Measurements from ENCODE around the gene C8B. TPM values are rescaled to one million over a fixed set of nuclear protein-coding genes. Genes with fewer than 3 reads are reported as not detected.

Gene C8B
- total and polyA plus RNA-seq, 2 of the 13 experiments (the other 11 are each of a cell fraction or from before 2014, with no cell fraction given), result 8.4 to 11.3 TPM

DNA sequence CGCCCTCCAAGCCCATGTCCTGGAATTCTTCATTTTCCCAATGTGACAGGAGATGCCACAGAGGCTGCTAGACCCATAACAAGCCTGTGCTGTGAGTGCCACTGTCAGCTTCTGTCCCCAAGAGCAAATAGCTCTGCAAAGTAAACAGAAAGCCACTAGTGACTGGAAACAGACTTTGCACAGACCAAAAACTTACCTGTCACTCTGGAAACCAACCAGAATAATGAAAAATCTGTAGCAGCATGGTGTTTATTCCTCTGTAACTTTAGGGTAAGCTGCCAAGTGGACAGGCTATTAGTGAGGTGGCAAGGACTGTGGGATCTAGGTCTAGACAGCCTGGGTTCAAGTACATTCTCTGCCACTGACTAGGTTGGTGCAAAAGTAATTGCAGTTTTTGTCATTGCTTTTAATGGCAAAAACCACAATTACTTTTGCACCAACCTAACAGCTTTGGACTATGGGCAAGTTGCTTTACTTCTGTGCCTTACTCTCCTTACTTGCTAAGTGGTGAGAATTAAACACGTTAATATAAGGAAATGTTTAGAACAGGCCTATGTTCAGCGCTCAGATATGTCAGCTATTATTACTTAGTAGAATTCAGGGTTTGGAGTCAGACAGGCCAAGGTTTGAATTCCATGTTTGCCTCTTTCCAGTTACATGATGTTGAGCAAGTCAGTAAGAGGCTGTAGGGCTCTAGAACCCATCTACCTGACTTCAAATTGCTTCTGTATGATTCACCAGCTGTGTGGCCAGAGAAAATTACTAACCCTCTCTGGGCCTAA lies at the start of gene C8B (continued):
- TF ChIP-seq, protein P1, sequence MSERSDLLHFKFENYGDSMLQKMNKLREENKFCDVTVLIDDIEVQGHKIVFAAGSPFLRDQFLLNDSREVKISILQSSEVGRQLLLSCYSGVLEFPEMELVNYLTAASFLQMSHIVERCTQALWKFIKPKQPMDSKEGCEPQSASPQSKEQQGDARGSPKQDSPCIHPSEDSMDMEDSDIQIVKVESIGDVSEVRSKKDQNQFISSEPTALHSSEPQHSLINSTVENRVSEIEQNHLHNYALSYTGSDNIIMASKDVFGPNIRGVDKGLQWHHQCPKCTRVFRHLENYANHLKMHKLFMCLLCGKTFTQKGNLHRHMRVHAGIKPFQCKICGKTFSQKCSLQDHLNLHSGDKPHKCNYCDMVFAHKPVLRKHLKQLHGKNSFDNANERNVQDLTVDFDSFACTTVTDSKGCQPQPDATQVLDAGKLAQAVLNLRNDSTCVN (CRISPR knock-in tag; IDR thresholded peaks at IDR 0.05; ENCODE audit: borderline replicate concordance), result peak; percentile 66
- TF ChIP-seq CENPX (CRISPR knock-in tag; IDR thresholded peaks at IDR 0.05), result no peak
- TF ChIP-seq, protein P2, sequence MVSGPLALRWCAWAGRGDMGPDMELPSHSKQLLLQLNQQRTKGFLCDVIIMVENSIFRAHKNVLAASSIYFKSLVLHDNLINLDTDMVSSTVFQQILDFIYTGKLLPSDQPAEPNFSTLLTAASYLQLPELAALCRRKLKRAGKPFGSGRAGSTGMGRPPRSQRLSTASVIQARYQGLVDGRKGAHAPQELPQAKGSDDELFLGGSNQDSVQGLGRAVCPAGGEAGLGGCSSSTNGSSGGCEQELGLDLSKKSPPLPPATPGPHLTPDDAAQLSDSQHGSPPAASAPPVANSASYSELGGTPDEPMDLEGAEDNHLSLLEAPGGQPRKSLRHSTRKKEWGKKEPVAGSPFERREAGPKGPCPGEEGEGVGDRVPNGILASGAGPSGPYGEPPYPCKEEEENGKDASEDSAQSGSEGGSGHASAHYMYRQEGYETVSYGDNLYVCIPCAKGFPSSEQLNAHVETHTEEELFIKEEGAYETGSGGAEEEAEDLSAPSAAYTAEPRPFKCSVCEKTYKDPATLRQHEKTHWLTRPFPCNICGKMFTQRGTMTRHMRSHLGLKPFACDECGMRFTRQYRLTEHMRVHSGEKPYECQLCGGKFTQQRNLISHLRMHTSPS (CRISPR knock-in tag; IDR thresholded peaks at IDR 0.05; ENCODE audit: low read depth), result peak; percentile 62
- peak; percentile 40; the same call in 1 of the 2 replicates for TF ChIP-seq ERF (CRISPR knock-in tag; IDR thresholded peaks at IDR 0.05)
- no peak for TF ChIP-seq ARNT (IDR thresholded peaks at IDR 0.05)
- peak; percentile 79 for TF ChIP-seq FOSL2 (CRISPR knock-in tag; IDR thresholded peaks at IDR 0.05)
- TF ChIP-seq STAG1 (CRISPR knock-in tag; IDR thresholded peaks at IDR 0.05), result peak; percentile 27
- no peak for TF ChIP-seq ZNF367 (CRISPR knock-in tag; IDR thresholded peaks at IDR 0.05; ENCODE audit: borderline replicate concordance)
- TF ChIP-seq, protein P3, sequence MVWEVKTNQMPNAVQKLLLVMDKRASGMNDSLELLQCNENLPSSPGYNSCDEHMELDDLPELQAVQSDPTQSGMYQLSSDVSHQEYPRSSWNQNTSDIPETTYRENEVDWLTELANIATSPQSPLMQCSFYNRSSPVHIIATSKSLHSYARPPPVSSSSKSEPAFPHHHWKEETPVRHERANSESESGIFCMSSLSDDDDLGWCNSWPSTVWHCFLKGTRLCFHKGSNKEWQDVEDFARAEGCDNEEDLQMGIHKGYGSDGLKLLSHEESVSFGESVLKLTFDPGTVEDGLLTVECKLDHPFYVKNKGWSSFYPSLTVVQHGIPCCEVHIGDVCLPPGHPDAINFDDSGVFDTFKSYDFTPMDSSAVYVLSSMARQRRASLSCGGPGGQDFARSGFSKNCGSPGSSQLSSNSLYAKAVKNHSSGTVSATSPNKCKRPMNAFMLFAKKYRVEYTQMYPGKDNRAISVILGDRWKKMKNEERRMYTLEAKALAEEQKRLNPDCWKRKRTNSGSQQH (CRISPR knock-in tag; IDR thresholded peaks at IDR 0.05; ENCODE audit: low read depth), result no peak
- peak; percentile 71; the same call in 1 of the 2 replicates for TF ChIP-seq ZNF792 (CRISPR knock-in tag; IDR thresholded peaks at IDR 0.05)
- TF ChIP-seq KLF6 (CRISPR knock-in tag; IDR thresholded peaks at IDR 0.05), result no peak
- no peak for TF ChIP-seq ZBTB1 (CRISPR knock-in tag; IDR thresholded peaks at IDR 0.05; ENCODE audit: borderline replicate concordance)
- TF ChIP-seq, protein P4, sequence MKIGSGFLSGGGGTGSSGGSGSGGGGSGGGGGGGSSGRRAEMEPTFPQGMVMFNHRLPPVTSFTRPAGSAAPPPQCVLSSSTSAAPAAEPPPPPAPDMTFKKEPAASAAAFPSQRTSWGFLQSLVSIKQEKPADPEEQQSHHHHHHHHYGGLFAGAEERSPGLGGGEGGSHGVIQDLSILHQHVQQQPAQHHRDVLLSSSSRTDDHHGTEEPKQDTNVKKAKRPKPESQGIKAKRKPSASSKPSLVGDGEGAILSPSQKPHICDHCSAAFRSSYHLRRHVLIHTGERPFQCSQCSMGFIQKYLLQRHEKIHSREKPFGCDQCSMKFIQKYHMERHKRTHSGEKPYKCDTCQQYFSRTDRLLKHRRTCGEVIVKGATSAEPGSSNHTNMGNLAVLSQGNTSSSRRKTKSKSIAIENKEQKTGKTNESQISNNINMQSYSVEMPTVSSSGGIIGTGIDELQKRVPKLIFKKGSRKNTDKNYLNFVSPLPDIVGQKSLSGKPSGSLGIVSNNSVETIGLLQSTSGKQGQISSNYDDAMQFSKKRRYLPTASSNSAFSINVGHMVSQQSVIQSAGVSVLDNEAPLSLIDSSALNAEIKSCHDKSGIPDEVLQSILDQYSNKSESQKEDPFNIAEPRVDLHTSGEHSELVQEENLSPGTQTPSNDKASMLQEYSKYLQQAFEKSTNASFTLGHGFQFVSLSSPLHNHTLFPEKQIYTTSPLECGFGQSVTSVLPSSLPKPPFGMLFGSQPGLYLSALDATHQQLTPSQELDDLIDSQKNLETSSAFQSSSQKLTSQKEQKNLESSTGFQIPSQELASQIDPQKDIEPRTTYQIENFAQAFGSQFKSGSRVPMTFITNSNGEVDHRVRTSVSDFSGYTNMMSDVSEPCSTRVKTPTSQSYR (CRISPR knock-in tag; IDR thresholded peaks at IDR 0.05; ENCODE audit: borderline replicate concordance), result 0 out of 2 replicates have a peak, but pooled peaks have one; percentile 20
- peak; percentile 11; the same call in 1 of the 2 replicates for TF ChIP-seq SMC3 (IDR thresholded peaks at IDR 0.05; ENCODE audit: low read length)
- TF ChIP-seq EP300 (IDR thresholded peaks at IDR 0.05; ENCODE audit: low read depth in 2 of 2, low read length in 2 of 2), result peak in 1 of 2 experiments; percentile 66; a peak in 2 of 4 replicates
- TF ChIP-seq EP300 (CRISPR knock-in tag; IDR thresholded peaks at IDR 0.05; ENCODE audit: borderline replicate concordance), result 0 out of 2 replicates have a peak, but pooled peaks have one; percentile 20
- TF ChIP-seq JUND (CRISPR knock-in tag; IDR thresholded peaks at IDR 0.05), result no peak
- TF ChIP-seq ZFP36 (IDR thresholded peaks at IDR 0.05; ENCODE audit: borderline replicate concordance, low read depth, low read length, partially characterized antibody), result peak; percentile 36
- peak; percentile 79 for TF ChIP-seq HNF4A (CRISPR knock-in tag; IDR thresholded peaks at IDR 0.05)
- TF ChIP-seq, protein P5, sequence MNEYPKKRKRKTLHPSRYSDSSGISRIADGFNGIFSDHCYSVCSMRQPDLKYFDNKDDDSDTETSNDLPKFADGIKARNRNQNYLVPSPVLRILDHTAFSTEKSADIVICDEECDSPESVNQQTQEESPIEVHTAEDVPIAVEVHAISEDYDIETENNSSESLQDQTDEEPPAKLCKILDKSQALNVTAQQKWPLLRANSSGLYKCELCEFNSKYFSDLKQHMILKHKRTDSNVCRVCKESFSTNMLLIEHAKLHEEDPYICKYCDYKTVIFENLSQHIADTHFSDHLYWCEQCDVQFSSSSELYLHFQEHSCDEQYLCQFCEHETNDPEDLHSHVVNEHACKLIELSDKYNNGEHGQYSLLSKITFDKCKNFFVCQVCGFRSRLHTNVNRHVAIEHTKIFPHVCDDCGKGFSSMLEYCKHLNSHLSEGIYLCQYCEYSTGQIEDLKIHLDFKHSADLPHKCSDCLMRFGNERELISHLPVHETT (CRISPR knock-in tag; conservative IDR thresholded peaks at IDR 0.05), result no peak

All from HepG2 (cell line).